ENCODE data around the gene ARHGAP44. TPM values are rescaled to one million over a fixed set of nuclear protein-coding genes. Genes with fewer than 3 reads are reported as not detected.

Gene ARHGAP44
- total RNA-seq, 2 experiments from 2014 or later, result 13.7 to 19.9 TPM

- Histone ChIP-seq H3K79me2 (ENCODE audit: insufficient read depth, low read depth, low read length) (no peaks in the 10 kb centered on the region), H2AFZ (ENCODE audit: low read length) (no peak overlapping the region), H3K9me2 (ENCODE audit: insufficient read depth, low read length) (no peaks in the 10 kb centered on the region), H4K20me1 (ENCODE audit: insufficient read depth, low read length) (0 out of 2 replicates have a peak, but pooled peaks cover 8% of the 10 kb centered on the region), H3K4me1 (ENCODE audit: insufficient read depth, low read length, poor library complexity, severe bottlenecking) (no peaks in the 10 kb centered on the region), H3K9me3 (ENCODE audit: low read length) (no peaks in the 10 kb centered on the region), H3K4me3 (ENCODE audit: low read depth, low read length, poor library complexity, severe bottlenecking) (no peak overlapping the region), H3K4me2 (ENCODE audit: low read length) (no peak overlapping the region), H3K27ac (ENCODE audit: low read depth, low read length, poor library complexity, severe bottlenecking) (no peak overlapping the region), H3K36me3 (ENCODE audit: insufficient read depth, low read length) (peaks cover 92% of the 10 kb centered on the region)
- no TSS peak for BruUV-seq (replicated peaks)
- TF ChIP-seq EZH2phosphoT487 (IDR thresholded peaks at IDR 0.05; ENCODE audit: borderline replicate concordance, low read depth, low read length) (no peak), CTCF (conservative IDR thresholded peaks at IDR 0.05; ENCODE audit: low read length) (no peak)
- ChIA-PET CTCF (ENCODE audit: unreplicated experiment) (no interaction called here), POLR2A (interaction anchor here (1.1 kb wide), 1 partner anchor 14 kb away, joined by 5 read pairs; the partner anchor contains the start of gene ELAC2)
- intact Hi-C loops (cut with micrococcal nuclease; ENCODE audit: unreplicated experiment), result loop anchor here (5.0 to 10.0 kb wide), 3 partner anchors 77 to 750 kb away; no protein-coding TSS in a partner anchor
- no peak for DNase-seq (ENCODE audit: low spot score)
Measured at GRCh38 chr17:13004336-13004735, 215.0 kb downstream of the ARHGAP44 start.

- H3K4me2 ChIP-seq (ENCODE audit: low read length), result no peak overlapping the region
- 0 out of 2 replicates have a peak, but pooled peaks cover 8% of the 10 kb centered on the region for H4K20me1 ChIP-seq (ENCODE audit: insufficient read depth, low read length)
- DNase-seq (ENCODE audit: low spot score), result no peak
- H3K4me3 ChIP-seq (ENCODE audit: low read depth, low read length, poor library complexity, severe bottlenecking), result no peak overlapping the region
- H3K9me2 ChIP-seq (ENCODE audit: insufficient read depth, low read length), result no peaks in the 10 kb centered on the region
- H3K4me1 ChIP-seq (ENCODE audit: insufficient read depth, low read length, poor library complexity, severe bottlenecking), result no peaks in the 10 kb centered on the region
- intact Hi-C loops (cut with micrococcal nuclease; ENCODE audit: unreplicated experiment), result loop anchor here (10.0 kb wide), 1 partner anchor 751 kb away; no protein-coding TSS in a partner anchor
- BruUV-seq (replicated peaks), result no TSS peak
- no peaks in the 10 kb centered on the region for H3K79me2 ChIP-seq (ENCODE audit: insufficient read depth, low read depth, low read length)
- no peak for TF ChIP-seq CTCF (conservative IDR thresholded peaks at IDR 0.05; ENCODE audit: low read length)
- H3K27ac ChIP-seq (ENCODE audit: low read depth, low read length, poor library complexity, severe bottlenecking), result no peak overlapping the region
- ChIA-PET CTCF (ENCODE audit: unreplicated experiment) (no interaction called here), POLR2A (no interaction called here)
- H3K36me3 ChIP-seq (ENCODE audit: insufficient read depth, low read length), result peaks cover 94% of the 10 kb centered on the region
- no peaks in the 10 kb centered on the region for H3K9me3 ChIP-seq (ENCODE audit: low read length)
- H2AFZ ChIP-seq (ENCODE audit: low read length), result no peak overlapping the region
Measured at GRCh38 chr17:13005530-13005929, 216.2 kb downstream of the ARHGAP44 start.

- POLR2A ChIA-PET, result interaction anchor here (1.2 to 1.3 kb wide), 2 partner anchors 9 to 11 kb away, joined by 5 to 6 read pairs; partner anchors contain the start of gene ELAC2
- Histone ChIP-seq H3K4me2 (ENCODE audit: low read length) (no peak overlapping the region), H3K36me3 (ENCODE audit: insufficient read depth, low read length) (peaks cover 97% of the 10 kb centered on the region), H2AFZ (ENCODE audit: low read length) (no peak overlapping the region), H3K4me1 (ENCODE audit: insufficient read depth, low read length, poor library complexity, severe bottlenecking) (no peaks in the 10 kb centered on the region), H3K9me2 (ENCODE audit: insufficient read depth, low read length) (no peaks in the 10 kb centered on the region), H4K20me1 (ENCODE audit: insufficient read depth, low read length) (0 out of 2 replicates have a peak, but pooled peaks cover 4% of the 10 kb centered on the region), H3K4me3 (ENCODE audit: low read depth, low read length, poor library complexity, severe bottlenecking) (no peak overlapping the region), H3K27ac (ENCODE audit: low read depth, low read length, poor library complexity, severe bottlenecking) (no peak overlapping the region), H3K79me2 (ENCODE audit: insufficient read depth, low read depth, low read length) (no peaks in the 10 kb centered on the region), H3K9me3 (ENCODE audit: low read length) (no peaks in the 10 kb centered on the region)
- no peak for DNase-seq (ENCODE audit: low spot score)
- intact Hi-C loops (cut with micrococcal nuclease; ENCODE audit: unreplicated experiment), result loop anchor here (10.0 kb wide), 1 partner anchor 754 kb away; no protein-coding TSS in a partner anchor
- no TSS peak for BruUV-seq (replicated peaks)
- TF ChIP-seq EZH2phosphoT487 (IDR thresholded peaks at IDR 0.05; ENCODE audit: borderline replicate concordance, low read depth, low read length) (no peak), CTCF (conservative IDR thresholded peaks at IDR 0.05; ENCODE audit: low read length) (no peak)
- CTCF ChIA-PET (ENCODE audit: unreplicated experiment), result no interaction called here
Measured at GRCh38 chr17:13008461-13008860, 219.2 kb downstream of the ARHGAP44 start.

Measured in OCI-LY7 (cell line).